Mesenchymal stem cell (in vitro differentiated cells and primary cell): ENCODE measurements around the gene AKAP8L.

Experiments used
- DNase-seq: peaks from one replicate; pipeline ENCODE4 v3.0.0-alpha.2; 2013
- H2AFZ ChIP-seq: one replicate; pipeline ENCODE4 v1.6.1; 2013; ENCODE audit warnings: low read depth, mild to moderate bottlenecking, control low read depth, inconsistent platforms, low read length, moderate library complexity
- H2AK5ac ChIP-seq: 2 replicates; pipeline ENCODE4 v1.6.1; 2013; ENCODE audit warnings: low read length, moderate library complexity, mild to moderate bottlenecking, inconsistent platforms; ENCODE audit not compliant: severe bottlenecking
- H2BK120ac ChIP-seq: one replicate; pipeline ENCODE4 v1.6.1; 2013; ENCODE audit warnings: low read depth, mild to moderate bottlenecking, inconsistent platforms, low read length, moderate library complexity
- H2BK12ac ChIP-seq, 2 experiments: one replicate each; pipeline ENCODE4 v1.6.1; 2013; ENCODE audit warnings: inconsistent platforms in 2 of 2, low read length in 2 of 2, mild to moderate bottlenecking in 2 of 2, moderate library complexity in 2 of 2, control low read depth in 1 of 2
- H2BK15ac ChIP-seq: one replicate; pipeline ENCODE4 v1.6.1; 2013; ENCODE audit warnings: mild to moderate bottlenecking, low read depth, inconsistent platforms; ENCODE audit not compliant: poor library complexity, severe bottlenecking
- H2BK5ac ChIP-seq: 2 replicates; pipeline ENCODE4 v1.6.1; 2013; ENCODE audit warnings: low read depth, mild to moderate bottlenecking, low read length, control low read depth, inconsistent platforms; ENCODE audit not compliant: poor library complexity, severe bottlenecking
- H3K14ac ChIP-seq, 2 experiments: one replicate each; pipeline ENCODE4 v1.6.1; 2013; ENCODE audit warnings: inconsistent platforms in 2 of 2, low read length in 2 of 2, control low read depth in 1 of 2, mild to moderate bottlenecking in 1 of 2, moderate library complexity in 1 of 2
- H3K18ac ChIP-seq, 2 experiments: one replicate each; pipeline ENCODE4 v1.6.1; 2013; ENCODE audit warnings: inconsistent platforms in 2 of 2, low read length in 2 of 2, control low read depth in 1 of 2, low read depth in 1 of 2, mild to moderate bottlenecking in 1 of 2
- H3K23ac ChIP-seq, 2 experiments: one replicate each; pipeline ENCODE4 v1.6.1; 2013; ENCODE audit warnings: inconsistent platforms in 2 of 2, low read length in 2 of 2, mild to moderate bottlenecking in 2 of 2, moderate library complexity in 2 of 2, control low read depth in 1 of 2
- H3K27ac ChIP-seq: 2 replicates; pipeline ENCODE4 v1.5.1; 2013; ENCODE audit warnings: mild to moderate bottlenecking, moderate library complexity, low read length, control low read depth, inconsistent platforms; ENCODE audit not compliant: poor library complexity, severe bottlenecking
- H3K27me3 ChIP-seq, 2 experiments: 2 replicates each; pipeline versions ENCODE4 v1.6.1 to v1.7.0; 2013; ENCODE audit warnings: low read length in 2 of 2, mild to moderate bottlenecking in 2 of 2, moderate library complexity in 2 of 2, control low read depth in 1 of 2, inconsistent platforms in 1 of 2; ENCODE audit not compliant: control insufficient read depth in 1 of 2, insufficient read depth in 1 of 2
- H3K36me3 ChIP-seq, 2 experiments: 2 replicates each; pipeline versions ENCODE4 v1.6.1 to v1.7.0; 2013; ENCODE audit warnings: low read length in 2 of 2, control low read depth in 1 of 2, inconsistent platforms in 1 of 2, low read depth in 1 of 2, mild to moderate bottlenecking in 1 of 2; ENCODE audit not compliant: insufficient read depth in 2 of 2, control insufficient read depth in 1 of 2
- H3K4ac ChIP-seq, 2 experiments: one replicate each; pipeline ENCODE4 v1.6.1; 2013; ENCODE audit warnings: inconsistent platforms in 2 of 2, low read length in 2 of 2, mild to moderate bottlenecking in 2 of 2, moderate library complexity in 2 of 2, control low read depth in 1 of 2, low read depth in 1 of 2
- H3K4me1 ChIP-seq: 2 replicates; pipeline ENCODE4 v1.6.1; 2013; ENCODE audit warnings: low read depth, low read length, control low read depth; ENCODE audit not compliant: control insufficient read depth, insufficient read depth
- H3K4me2 ChIP-seq: 2 replicates; pipeline ENCODE4 v1.6.1; 2013; ENCODE audit warnings: low read length, mild to moderate bottlenecking, inconsistent platforms; ENCODE audit not compliant: poor library complexity, severe bottlenecking
- H3K4me3 ChIP-seq, 2 experiments: 2 replicates each; pipeline versions ENCODE4 v1.5.1 to v1.7.0; 2013; ENCODE audit warnings: low read length in 2 of 2, mild to moderate bottlenecking in 2 of 2, control low read depth in 1 of 2, low read depth in 1 of 2; ENCODE audit not compliant: insufficient read depth in 1 of 2
- H3K79me1 ChIP-seq: replicated peaks from 2 replicates; pipeline ENCODE4 v1.6.1; 2013; ENCODE audit warnings: mild to moderate bottlenecking, control low read depth, low read length, inconsistent platforms; ENCODE audit not compliant: poor library complexity, severe bottlenecking
- H3K9ac ChIP-seq: 2 replicates; pipeline ENCODE4 v1.7.0; 2013; ENCODE audit warnings: mild to moderate bottlenecking, low read length, moderate library complexity
- H3K9me3 ChIP-seq: 2 replicates; pipeline ENCODE4 v1.7.0; 2013; ENCODE audit warnings: mild to moderate bottlenecking, low read length; ENCODE audit not compliant: control insufficient read depth
- H4K8ac ChIP-seq: one replicate; pipeline ENCODE4 v1.6.1; 2013; ENCODE audit warnings: inconsistent platforms, mild to moderate bottlenecking, low read length, moderate library complexity
- H4K91ac ChIP-seq: one replicate; pipeline ENCODE4 v1.6.1; 2013; ENCODE audit warnings: mild to moderate bottlenecking, low read length, inconsistent platforms
- WGBS: methylation state at CpG from one replicate; pipeline ENCODE4 v1.1.7; 2013; ENCODE audit warnings: mixed read lengths; 5-methylcytosine and 5-hydroxymethylcytosine counted together

Gene AKAP8L

DNA sequence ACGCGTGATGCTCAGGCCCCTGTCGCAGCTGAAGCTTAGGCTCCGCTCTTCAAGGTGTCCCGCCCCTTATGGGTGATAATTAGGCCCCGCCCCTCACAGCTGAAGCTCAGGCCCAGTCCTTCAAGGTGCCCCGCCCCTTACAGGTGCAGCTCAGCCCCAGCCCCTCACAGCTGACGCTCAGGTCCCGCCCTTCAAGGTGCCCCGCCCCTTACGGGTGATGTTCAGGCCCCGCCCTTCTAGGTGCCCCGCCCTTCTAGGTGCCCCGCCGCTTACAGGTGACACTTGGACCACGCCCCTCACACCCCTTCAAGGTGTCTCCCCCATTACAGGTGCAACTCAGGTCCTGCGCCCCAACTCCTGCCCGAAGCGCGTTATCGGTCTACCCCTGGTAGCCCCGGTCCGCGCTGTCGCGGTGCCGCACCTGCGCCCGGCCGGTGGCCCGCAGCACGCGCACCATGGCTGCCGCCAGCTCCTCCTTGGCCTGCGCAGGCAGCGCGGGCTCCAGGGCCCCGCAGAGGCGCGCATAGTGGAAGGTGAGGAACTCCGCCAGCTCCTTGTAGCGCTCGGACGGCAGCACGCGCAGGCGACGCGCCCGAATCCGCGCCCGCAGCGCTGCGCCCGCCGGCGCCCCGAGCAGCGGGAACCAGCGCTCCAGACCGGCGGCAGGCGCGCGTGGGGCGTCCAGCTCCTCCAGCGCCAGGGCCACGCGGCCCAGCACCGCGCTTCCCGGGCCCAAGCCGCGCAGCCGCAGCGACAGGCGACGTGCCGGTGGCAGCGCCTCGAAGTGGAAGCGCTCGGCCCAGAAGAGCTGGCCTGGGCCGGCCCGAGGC, 38.3 kb upstream of the AKAP8L start:
- Histone ChIP-seq H2BK15ac (no peak overlapping the region), H3K14ac (no peak overlapping the region), H3K18ac (no peak overlapping the region), H2BK5ac (no peak overlapping the region), H3K27me3 (peaks cover 45 to 81% of the 10 kb centered on the region in 2 experiments), H3K79me1 (no peaks in the 10 kb centered on the region), H3K9ac (no peak overlapping the region), H3K36me3 (no peaks in the 10 kb centered on the region), H2BK120ac (no peak overlapping the region), H3K27ac (no peak overlapping the region), H3K4me2 (no peak overlapping the region), H3K4me1 (peaks cover 19% of the 10 kb centered on the region), H3K23ac (no peak overlapping the region), H2AFZ (no peak overlapping the region), H2BK12ac (no peak overlapping the region), H3K9me3 (no peaks in the 10 kb centered on the region), H2AK5ac (no peak overlapping the region), H3K4ac (no peak overlapping the region), H3K4me3 (peak overlapping the region in 1 of 2 experiments; percentile 25), H4K91ac (no peak overlapping the region), H4K8ac (no peak overlapping the region)
- WGBS = 4% methylated on average over 63 of the region's 86 CpGs
- no peak for DNase-seq

DNA sequence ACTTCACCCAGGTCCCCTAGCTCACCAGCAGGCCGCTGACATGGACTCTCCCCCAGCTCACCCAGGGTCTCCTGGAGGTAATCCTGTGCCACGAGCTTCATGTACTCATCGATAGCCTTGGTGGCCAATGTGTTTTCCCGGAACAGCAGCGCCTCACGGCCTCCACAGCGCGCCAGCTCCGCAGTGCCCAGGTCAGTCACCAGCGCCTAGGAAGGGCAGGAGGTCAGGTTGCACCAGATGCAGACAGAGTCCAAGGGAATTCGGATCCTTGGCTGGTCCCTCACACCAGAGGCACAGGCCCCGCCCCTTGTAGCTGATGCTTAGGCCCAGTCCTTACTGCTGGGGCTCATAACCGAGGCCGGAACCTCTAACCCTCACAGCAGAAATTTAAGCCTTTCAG, 37.7 kb upstream of the AKAP8L start:
- Histone ChIP-seq H3K4ac (no peak overlapping the region), H2BK15ac (no peak overlapping the region), H3K9me3 (no peaks in the 10 kb centered on the region), H3K9ac (no peak overlapping the region), H3K18ac (no peak overlapping the region), H2BK5ac (no peak overlapping the region), H2BK120ac (no peak overlapping the region), H3K14ac (no peak overlapping the region), H2AK5ac (no peak overlapping the region), H3K79me1 (no peaks in the 10 kb centered on the region), H2BK12ac (no peak overlapping the region), H2AFZ (no peak overlapping the region), H3K23ac (no peak overlapping the region), H3K27me3 (peaks cover 45 to 75% of the 10 kb centered on the region in 2 experiments), H3K36me3 (no peaks in the 10 kb centered on the region), H4K91ac (no peak overlapping the region), H3K27ac (no peak overlapping the region), H3K4me1 (peaks cover 19% of the 10 kb centered on the region), H3K4me3 (no peak overlapping the region), H4K8ac (no peak overlapping the region), H3K4me2 (no peak overlapping the region)
- DNase-seq = no peak
- 56% methylated on average over 14 of the region's 14 CpGs for WGBS

- Histone ChIP-seq H3K27me3 (peaks cover 45 to 71% of the 10 kb centered on the region in 2 experiments), H2BK5ac (no peak overlapping the region), H3K79me1 (no peaks in the 10 kb centered on the region), H2BK120ac (no peak overlapping the region), H3K36me3 (no peaks in the 10 kb centered on the region), H2BK12ac (no peak overlapping the region), H3K18ac (no peak overlapping the region), H4K8ac (no peak overlapping the region), H3K4me1 (peaks cover 19% of the 10 kb centered on the region), H2AFZ (no peak overlapping the region), H3K14ac (no peak overlapping the region), H3K4ac (no peak overlapping the region), H3K9me3 (no peaks in the 10 kb centered on the region), H2BK15ac (no peak overlapping the region), H3K4me3 (no peak overlapping the region), H3K4me2 (no peak overlapping the region), H3K23ac (no peak overlapping the region), H3K9ac (no peak overlapping the region), H2AK5ac (no peak overlapping the region), H4K91ac (no peak overlapping the region), H3K27ac (no peak overlapping the region)
- no peak for DNase-seq
- WGBS = 85% methylated on average over 9 of the region's 9 CpGs
These were observed 37.2 kb upstream of the AKAP8L start for GRCh38 chr19:15455996-15456395.

DNA sequence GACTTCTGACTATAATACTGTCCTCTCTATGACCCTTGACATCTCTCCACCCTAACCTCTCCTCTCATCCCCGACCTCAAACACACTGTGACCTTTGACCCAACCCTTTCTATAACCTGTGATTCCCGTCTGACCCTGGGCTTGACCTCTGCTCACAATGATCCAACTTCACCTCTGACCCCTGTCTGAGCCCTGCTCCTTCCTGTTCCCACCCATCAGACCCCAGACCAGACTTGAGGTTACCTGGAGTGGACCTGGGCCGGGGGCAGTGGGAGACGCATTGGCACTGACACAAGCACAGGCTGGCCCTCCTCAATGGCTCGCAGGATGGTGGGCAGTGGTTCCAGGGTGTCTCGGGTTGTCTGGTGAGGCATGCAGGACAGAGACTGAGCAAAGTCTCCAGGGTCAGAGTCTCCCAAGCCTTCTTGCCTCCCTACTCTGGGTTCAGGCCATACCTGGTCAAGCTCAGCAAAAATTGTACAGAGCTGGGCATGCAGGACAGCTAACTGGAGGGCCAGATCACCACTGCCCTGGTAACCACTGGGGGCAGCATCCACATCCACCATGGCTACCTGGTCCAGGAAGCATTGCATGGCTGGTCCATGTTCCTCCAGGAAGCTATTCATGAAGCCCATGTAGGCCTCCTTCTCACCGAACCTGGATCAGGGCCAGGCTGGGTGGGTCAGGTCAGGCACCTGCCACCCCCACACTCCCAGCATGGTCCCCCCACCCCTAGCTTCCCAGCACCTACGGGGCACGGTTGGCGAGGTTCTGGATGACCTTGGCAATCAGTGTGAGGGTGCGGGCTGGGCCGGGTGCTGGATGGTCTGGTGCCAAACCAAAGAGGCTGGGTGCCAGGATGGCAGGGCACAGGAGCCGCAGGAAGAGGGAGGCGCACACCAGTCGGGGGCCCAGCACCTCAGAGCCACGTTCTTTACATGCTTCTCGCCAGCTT, 35.4 kb upstream of the AKAP8L start:
- WGBS = 88% methylated on average over 17 of the region's 17 CpGs
- no peak overlapping the region for H4K91ac ChIP-seq
- H2BK5ac ChIP-seq = no peak overlapping the region
- peak overlapping the region; percentile 29 for H4K8ac ChIP-seq
- H2AK5ac ChIP-seq = no peak overlapping the region
- H3K4me1 ChIP-seq = peaks cover 26% of the 10 kb centered on the region
- H3K4me3 ChIP-seq = no peak overlapping the region
- no peak overlapping the region for H2BK12ac ChIP-seq
- no peak overlapping the region for H2BK15ac ChIP-seq
- no peak overlapping the region for H2AFZ ChIP-seq
- H3K9ac ChIP-seq = no peak overlapping the region
- H3K4ac ChIP-seq = no peak overlapping the region
- H2BK120ac ChIP-seq = no peak overlapping the region
- DNase-seq = no peak
- H3K14ac ChIP-seq = no peak overlapping the region
- H3K9me3 ChIP-seq = no peaks in the 10 kb centered on the region
- H3K23ac ChIP-seq = no peak overlapping the region
- H3K79me1 ChIP-seq = peaks cover 1% of the 10 kb centered on the region
- H3K36me3 ChIP-seq = no peaks in the 10 kb centered on the region
- H3K27ac ChIP-seq = no peak overlapping the region
- H3K27me3 ChIP-seq = peaks cover 38 to 53% of the 10 kb centered on the region in 2 experiments
- H3K4me2 ChIP-seq = no peak overlapping the region
- H3K18ac ChIP-seq = no peak overlapping the region
